Keratinocyte (primary cell): ENCODE data around the gene EIF2A. TPM values are rescaled to one million over a fixed set of nuclear protein-coding genes. Genes with fewer than 3 reads are reported as not detected.

ENCODE experiments used
- DNase-seq: peaks from one replicate; pipeline ENCODE4 v3.0.0-alpha.2; 2011; ENCODE audit warnings: low read depth, missing footprints, low spot score
- FAIRE-seq: peaks from 2 replicates; lab custom pipeline; 2011; peaks lifted over from hg19 to GRCh38; lab: Jason Lieb, UNC
- H2AFZ ChIP-seq: 2 replicates; pipeline ENCODE4 v1.6.0; 2012; ENCODE audit warnings: low read length, control low read depth, inconsistent platforms; ENCODE audit not compliant: control insufficient read depth
- H3K27ac ChIP-seq: 2 replicates; pipeline ENCODE4 v1.5.1; 2011; ENCODE audit warnings: low read length; ENCODE audit not compliant: control insufficient read depth, insufficient read depth
- H3K27me3 ChIP-seq: 3 replicates; pipeline ENCODE4 v1.6.0; 2011; ENCODE audit warnings: low read length; ENCODE audit not compliant: control insufficient read depth, insufficient read depth; ENCODE audit errors: extremely low read depth
- H3K36me3 ChIP-seq, 2 experiments: 2 replicates in 1 of 2; 3 replicates in 1 of 2; pipeline ENCODE4 v1.5.1; 2011; ENCODE audit warnings: low read length in 2 of 2, mild to moderate bottlenecking in 1 of 2; ENCODE audit not compliant: control insufficient read depth in 2 of 2, insufficient read depth in 2 of 2; ENCODE audit errors: extremely low read depth in 1 of 2
- H3K4me1 ChIP-seq: 3 replicates; pipeline ENCODE4 v1.5.1; 2011; ENCODE audit warnings: low read length; ENCODE audit not compliant: control insufficient read depth, insufficient read depth; ENCODE audit errors: extremely low read depth
- H3K4me2 ChIP-seq: 3 replicates; pipeline ENCODE4 v1.6.0; 2011; ENCODE audit warnings: low read depth, low read length; ENCODE audit not compliant: control insufficient read depth, insufficient read depth; ENCODE audit errors: extremely low read depth
- H3K4me3 ChIP-seq, 3 experiments: fragments of 200-600 bp in 1 of 3; sonication (generic) in 1 of 3; 2 replicates in 2 of 3; 3 replicates in 1 of 3; pipeline ENCODE4 v1.5.1; 2011 to 2016; ENCODE audit warnings: low read length in 3 of 3, mild to moderate bottlenecking in 3 of 3, control low read depth in 2 of 3, inconsistent platforms in 1 of 3, low read depth in 1 of 3, mixed read lengths in 1 of 3, mixed run types in 1 of 3, moderate library complexity in 1 of 3; ENCODE audit not compliant: control insufficient read depth in 2 of 3, insufficient read depth in 2 of 3; ENCODE audit errors: extremely low read depth in 1 of 3
- H3K79me2 ChIP-seq: 2 replicates; pipeline ENCODE4 v1.6.0; 2012; ENCODE audit warnings: low read length; ENCODE audit not compliant: control insufficient read depth, insufficient read depth
- H3K9ac ChIP-seq: 3 replicates; pipeline ENCODE4 v1.6.0; 2011; ENCODE audit warnings: low read length; ENCODE audit not compliant: control insufficient read depth, insufficient read depth; ENCODE audit errors: extremely low read depth
- H3K9me1 ChIP-seq: 3 replicates; pipeline ENCODE4 v1.6.0; 2011; ENCODE audit warnings: low read length; ENCODE audit not compliant: control insufficient read depth, insufficient read depth; ENCODE audit errors: extremely low read depth
- H3K9me3 ChIP-seq: 2 replicates; pipeline ENCODE4 v1.5.1; 2012; ENCODE audit warnings: low read depth, low read length; ENCODE audit not compliant: control insufficient read depth
- H4K20me1 ChIP-seq: 3 replicates; pipeline ENCODE4 v1.6.0; 2011; ENCODE audit warnings: low read length; ENCODE audit not compliant: control insufficient read depth, insufficient read depth; ENCODE audit errors: extremely low read depth
- EZH2 ChIP-seq: IDR thresholded peaks from one replicate; pipeline ENCODE4 v1.6.1; 2012; ENCODE audit warnings: inconsistent platforms, mild to moderate bottlenecking, low read length, moderate library complexity
- dilution Hi-C: fragments of 300-500 bp; cut with MboI; formaldehyde crosslinking; loops from one replicate; pipeline ENCODE4 v1.7.0; 2020; ENCODE audit warnings: low sequenced_read_pairs; ENCODE audit not compliant: extremely low pct_ligation_motif_present
- polyA plus RNA-seq, 5 experiments: library from polyadenylated mRNA; depleted of rRNA in 3 of 5; stranded (reverse) in 3 of 5; stranded (forward) in 1 of 5; unstranded in 1 of 5; fragments of >200 nt; gene quantifications; 1 replicate in 1 of 5; 2 replicates in 3 of 5; 3 replicates in 1 of 5; pipeline versions ENCODE4 v1.2.1 to v1.2.3, GENCODE V29; 2011 to 2012; ENCODE audit warnings: missing spikeins in 2 of 5, low read depth in 1 of 5, low replicate concordance in 1 of 5
- TF ChIP-seq, protein P1 (sequence below), 3 experiments: IDR thresholded peaks in 1 of 3; conservative IDR thresholded peaks in 1 of 3; optimal IDR thresholded peaks in 1 of 3; 2 replicates in 2 of 3; 3 replicates in 1 of 3; pipeline versions ENCODE3 to v1.5.1; 2011; ENCODE audit warnings: low read length in 3 of 3, mild to moderate bottlenecking in 3 of 3, moderate library complexity in 2 of 3, control low read depth in 1 of 3, inconsistent platforms in 1 of 3; ENCODE audit not compliant: insufficient read depth in 2 of 3; ENCODE audit errors: extremely low read depth in 1 of 3

The EIF2A gene
- polyA plus RNA-seq, 1 donor (not counting 4 experiments of a cell fraction or from before 2014, with no cell fraction given) = 104 TPM

DNA sequence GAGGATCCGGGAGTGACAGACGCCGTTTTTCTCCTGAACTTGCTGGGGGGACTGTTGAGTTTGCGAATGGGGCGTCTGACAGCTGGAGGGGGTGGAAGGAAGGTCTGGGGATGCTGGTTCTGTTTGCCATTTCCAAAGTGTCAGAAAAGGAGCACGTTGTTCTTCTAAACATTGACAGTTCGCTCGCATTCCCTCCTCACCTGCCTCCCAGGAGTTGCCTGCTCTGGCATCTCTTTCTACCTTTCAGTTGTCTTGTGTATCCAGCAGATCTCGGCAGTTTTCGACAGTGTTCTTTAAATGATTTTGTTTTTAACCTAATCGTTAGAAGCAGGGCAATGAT lies 57.4 kb downstream of the EIF2A start:
- H3K4me1 ChIP-seq = peaks cover 29% of the 10 kb centered on the region
- DNase-seq = no peak
- H3K9ac ChIP-seq = peak overlapping the region; percentile 80
- H3K9me1 ChIP-seq = no peaks in the 10 kb centered on the region
- H3K79me2 ChIP-seq = peaks cover 79% of the 10 kb centered on the region
- no peak for FAIRE-seq
- H4K20me1 ChIP-seq = peaks cover 4% of the 10 kb centered on the region
- no peak overlapping the region for H2AFZ ChIP-seq
- TF ChIP-seq, protein P1, sequence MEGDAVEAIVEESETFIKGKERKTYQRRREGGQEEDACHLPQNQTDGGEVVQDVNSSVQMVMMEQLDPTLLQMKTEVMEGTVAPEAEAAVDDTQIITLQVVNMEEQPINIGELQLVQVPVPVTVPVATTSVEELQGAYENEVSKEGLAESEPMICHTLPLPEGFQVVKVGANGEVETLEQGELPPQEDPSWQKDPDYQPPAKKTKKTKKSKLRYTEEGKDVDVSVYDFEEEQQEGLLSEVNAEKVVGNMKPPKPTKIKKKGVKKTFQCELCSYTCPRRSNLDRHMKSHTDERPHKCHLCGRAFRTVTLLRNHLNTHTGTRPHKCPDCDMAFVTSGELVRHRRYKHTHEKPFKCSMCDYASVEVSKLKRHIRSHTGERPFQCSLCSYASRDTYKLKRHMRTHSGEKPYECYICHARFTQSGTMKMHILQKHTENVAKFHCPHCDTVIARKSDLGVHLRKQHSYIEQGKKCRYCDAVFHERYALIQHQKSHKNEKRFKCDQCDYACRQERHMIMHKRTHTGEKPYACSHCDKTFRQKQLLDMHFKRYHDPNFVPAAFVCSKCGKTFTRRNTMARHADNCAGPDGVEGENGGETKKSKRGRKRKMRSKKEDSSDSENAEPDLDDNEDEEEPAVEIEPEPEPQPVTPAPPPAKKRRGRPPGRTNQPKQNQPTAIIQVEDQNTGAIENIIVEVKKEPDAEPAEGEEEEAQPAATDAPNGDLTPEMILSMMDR (optimal IDR thresholded peaks at IDR 0.05 in 1 of 3, IDR thresholded peaks at IDR 0.05 in 1 of 3, conservative IDR thresholded peaks at IDR 0.05 in 1 of 3; ENCODE audit: extremely low read depth in 1 of 3, insufficient read depth in 2 of 3, low read length in 3 of 3) = no peak
- TF ChIP-seq EZH2 = no peak
- dilution Hi-C loops = no loop called here
- peak overlapping the region; percentile 85 for H3K27ac ChIP-seq
- H3K9me3 ChIP-seq = no peaks in the 10 kb centered on the region
- H3K4me2 ChIP-seq = peak overlapping the region; percentile 73
- H3K27me3 ChIP-seq = no peaks in the 10 kb centered on the region
- H3K4me3 ChIP-seq = peak overlapping the region; percentile 63 to 89 (median 80)
- peaks cover 0 to 9% of the 10 kb centered on the region in 2 experiments for H3K36me3 ChIP-seq

DNA sequence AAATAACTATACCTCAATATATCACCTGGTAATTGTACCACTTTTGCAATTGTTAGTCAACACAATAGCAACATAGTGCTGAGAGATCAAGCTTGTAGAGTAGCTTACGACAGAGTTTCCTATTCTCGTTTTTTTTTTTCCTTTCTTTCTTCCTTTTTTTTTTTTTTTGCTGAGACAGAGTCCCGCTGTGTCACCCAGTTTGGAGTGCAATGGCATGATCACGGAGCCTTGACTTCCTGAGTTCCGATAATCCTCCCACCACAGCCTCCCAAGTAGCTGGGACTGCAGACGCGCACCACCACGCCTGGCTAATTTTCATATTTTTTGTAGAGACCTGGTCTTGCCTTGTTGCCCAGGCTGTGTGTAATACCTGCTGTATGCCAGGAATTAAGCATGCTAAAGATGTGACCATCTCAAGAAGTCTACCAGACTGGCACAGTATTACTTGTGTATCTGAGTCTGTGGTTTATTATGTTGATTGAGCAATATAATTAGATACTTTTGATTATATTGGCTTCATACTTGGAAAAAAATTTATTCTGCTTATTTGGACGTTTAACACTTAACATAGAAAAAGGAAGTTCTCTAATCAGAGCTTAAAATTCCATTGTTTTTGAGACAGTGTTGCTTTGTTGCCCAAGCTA lies 59.5 kb downstream of the EIF2A start:
- no peaks in the 10 kb centered on the region for H3K9me3 ChIP-seq
- DNase-seq (no peak), FAIRE-seq (no peak)
- H3K9me1 ChIP-seq = no peaks in the 10 kb centered on the region
- no peak overlapping the region for H3K4me3 ChIP-seq
- no peak overlapping the region for H3K4me2 ChIP-seq
- H3K27ac ChIP-seq = no peak overlapping the region
- no peak overlapping the region for H3K9ac ChIP-seq
- H3K27me3 ChIP-seq = no peaks in the 10 kb centered on the region
- H3K79me2 ChIP-seq = peaks cover 94% of the 10 kb centered on the region
- H2AFZ ChIP-seq = no peak overlapping the region
- H4K20me1 ChIP-seq = peaks cover 8% of the 10 kb centered on the region
- peaks cover 7% of the 10 kb centered on the region for H3K4me1 ChIP-seq
- TF ChIP-seq EZH2 = no peak
- TF ChIP-seq, protein P1 (optimal IDR thresholded peaks at IDR 0.05 in 1 of 3, IDR thresholded peaks at IDR 0.05 in 1 of 3, conservative IDR thresholded peaks at IDR 0.05 in 1 of 3; ENCODE audit: extremely low read depth in 1 of 3, insufficient read depth in 2 of 3, low read length in 3 of 3) = no peak
- peaks cover 0 to 9% of the 10 kb centered on the region in 2 experiments for H3K36me3 ChIP-seq
- dilution Hi-C loops = no loop called here
